HepG2 (cell line): ENCODE results near the gene WTAP. TPM values are rescaled to one million over a fixed set of nuclear protein-coding genes. Genes with fewer than 3 reads are reported as not detected.

Experiments
- AKAP8 ChIP-seq: sonication (generic); formaldehyde crosslinking; IDR thresholded peaks from 2 replicates; pipeline ENCODE4 v1.5.1; 2020; ENCODE audit warnings: mild to moderate bottlenecking, missing genetic modification reagents
- DPF2 ChIP-seq: sonication (generic); formaldehyde crosslinking; IDR thresholded peaks from 2 replicates; pipeline ENCODE4 v1.4.0; 2020; ENCODE audit warnings: mild to moderate bottlenecking, low read depth, missing genetic modification reagents, borderline replicate concordance
- GATAD2A ChIP-seq: IDR thresholded peaks from 2 replicates; pipeline ENCODE4 v1.6.1; 2016
- HES4 ChIP-seq: sonication (generic); formaldehyde crosslinking; IDR thresholded peaks from 2 replicates; pipeline ENCODE4 v1.9.0; 2021; ENCODE audit warnings: mild to moderate bottlenecking, missing genetic modification reagents, borderline replicate concordance
- ISL2 ChIP-seq: sonication (generic); formaldehyde crosslinking; IDR thresholded peaks from 2 replicates; pipeline ENCODE4 v1.5.0; 2020; ENCODE audit warnings: missing genetic modification reagents
- KLF6 ChIP-seq: IDR thresholded peaks from 2 replicates; pipeline ENCODE4 v1.8.0; 2016; ENCODE audit warnings: missing biosample characterization, missing genetic modification reagents
- MTA1 ChIP-seq: sonication (generic); formaldehyde crosslinking; IDR thresholded peaks from 2 replicates; pipeline ENCODE4 v1.4.0; 2020; ENCODE audit warnings: missing genetic modification reagents, mild to moderate bottlenecking, borderline replicate concordance
- NFIC ChIP-seq: IDR thresholded peaks from 2 replicates; pipeline ENCODE4 v1.6.1; 2012; ENCODE audit warnings: mild to moderate bottlenecking, low read length, inconsistent platforms
- RCOR2 ChIP-seq: IDR thresholded peaks from 2 replicates; pipeline ENCODE4 v1.6.1; 2016; ENCODE audit warnings: missing biosample characterization, missing genetic modification reagents
- RFX3 ChIP-seq: IDR thresholded peaks from 2 replicates; pipeline ENCODE4 v1.6.1; 2016; ENCODE audit warnings: missing biosample characterization, missing genetic modification reagents
- SIN3B ChIP-seq: fragments of 150-350 bp; IDR thresholded peaks from 2 replicates; pipeline ENCODE4 v1.6.1; 2014; ENCODE audit warnings: low read length
- SP5 ChIP-seq: IDR thresholded peaks from 2 replicates; pipeline ENCODE4 v1.6.1; 2016; ENCODE audit warnings: low read depth, borderline replicate concordance
- TEAD2 ChIP-seq: sonication (generic); formaldehyde crosslinking; IDR thresholded peaks from 2 replicates; pipeline ENCODE4 v1.9.0; 2021; ENCODE audit warnings: missing genetic modification reagents
- ZEB1 ChIP-seq: IDR thresholded peaks from 2 replicates; pipeline ENCODE4 v1.6.1; 2012; ENCODE audit warnings: mild to moderate bottlenecking, low read depth, inconsistent platforms; ENCODE audit not compliant: insufficient replicate concordance
- ZFP62 ChIP-seq: sonication (generic); formaldehyde crosslinking; IDR thresholded peaks from 2 replicates; pipeline ENCODE4 v1.4.0; 2020; ENCODE audit warnings: missing genetic modification reagents
- ZNF251 ChIP-seq: sonication (generic); formaldehyde crosslinking; IDR thresholded peaks from 2 replicates; pipeline ENCODE4 v1.9.0; 2021; ENCODE audit warnings: mild to moderate bottlenecking, missing genetic modification reagents
- ZNF276 ChIP-seq: sonication (generic); formaldehyde crosslinking; IDR thresholded peaks from 2 replicates; pipeline ENCODE4 v1.4.0; 2020; ENCODE audit warnings: mild to moderate bottlenecking, low read depth, missing genetic modification reagents
- ZNF331 ChIP-seq: sonication (generic); formaldehyde crosslinking; IDR thresholded peaks from 2 replicates; pipeline ENCODE4 v1.4.0; 2020; ENCODE audit warnings: missing genetic modification reagents
- ZNF446 ChIP-seq: sonication (generic); formaldehyde crosslinking; IDR thresholded peaks from 2 replicates; pipeline ENCODE4 v1.5.0; 2020; ENCODE audit warnings: mild to moderate bottlenecking, missing genetic modification reagents
- ZNF501 ChIP-seq: sonication (generic); formaldehyde crosslinking; IDR thresholded peaks from 2 replicates; pipeline ENCODE4 v1.5.1; 2020; ENCODE audit warnings: mild to moderate bottlenecking, moderate library complexity, missing genetic modification reagents
- ZNF746 ChIP-seq: sonication (generic); formaldehyde crosslinking; IDR thresholded peaks from 2 replicates; pipeline ENCODE4 v1.8.0; 2022; ENCODE audit warnings: mild to moderate bottlenecking, missing genetic modification reagents
- ZSCAN12 ChIP-seq: sonication (generic); formaldehyde crosslinking; IDR thresholded peaks from 2 replicates; pipeline ENCODE4 v1.9.0; 2021; ENCODE audit warnings: mild to moderate bottlenecking, missing genetic modification reagents
- polyA plus RNA-seq, 8 experiments: library from polyadenylated mRNA; depleted of rRNA in 3 of 8; stranded (reverse) in 7 of 8; unstranded in 1 of 8; fragments of >200 nt; fragmentation: Illumina TruSeq in 4 of 8; extraction: Trizol in 4 of 8; gene quantifications; 2 replicates each; pipeline versions ENCODE4 v1.2.1 to v1.2.3, GENCODE V29; 2011 to 2016; ENCODE audit warnings: low read depth in 4 of 8, missing spikeins in 1 of 8, mixed read lengths in 1 of 8; ENCODE audit not compliant: insufficient read depth in 1 of 8
- total RNA-seq, 5 experiments: library from RNA; depleted of rRNA; stranded (reverse); fragments of >200 nt; fragmentation: Illumina TruSeq; extraction: Trizol; gene quantifications; 2 replicates each; pipeline ENCODE4 v1.2.3, GENCODE V29; 2016; ENCODE audit warnings: low read depth in 1 of 5
- TF ChIP-seq, protein P1 (sequence below): sonication (generic); formaldehyde crosslinking; IDR thresholded peaks from 2 replicates; pipeline ENCODE4 v1.4.0; 2020; ENCODE audit warnings: missing genetic modification reagents
- TF ChIP-seq, protein P2 (sequence below): sonication (generic); formaldehyde crosslinking; IDR thresholded peaks from 2 replicates; pipeline ENCODE4 v1.4.0; 2020; ENCODE audit warnings: mild to moderate bottlenecking, missing genetic modification reagents, borderline replicate concordance
- TF ChIP-seq, protein P3 (sequence below): IDR thresholded peaks from 2 replicates; pipeline ENCODE4 v1.6.1; 2016
- TF ChIP-seq, protein P4 (sequence below): sonication (generic); formaldehyde crosslinking; IDR thresholded peaks from 2 replicates; pipeline ENCODE4 v1.5.0; 2020; ENCODE audit warnings: mild to moderate bottlenecking, missing genetic modification reagents, borderline replicate concordance

The WTAP gene
- total and polyA plus RNA-seq, 2 of the 13 experiments (the other 11 are each of a cell fraction or from before 2014, with no cell fraction given), result 31.6 to 167 TPM

DNA sequence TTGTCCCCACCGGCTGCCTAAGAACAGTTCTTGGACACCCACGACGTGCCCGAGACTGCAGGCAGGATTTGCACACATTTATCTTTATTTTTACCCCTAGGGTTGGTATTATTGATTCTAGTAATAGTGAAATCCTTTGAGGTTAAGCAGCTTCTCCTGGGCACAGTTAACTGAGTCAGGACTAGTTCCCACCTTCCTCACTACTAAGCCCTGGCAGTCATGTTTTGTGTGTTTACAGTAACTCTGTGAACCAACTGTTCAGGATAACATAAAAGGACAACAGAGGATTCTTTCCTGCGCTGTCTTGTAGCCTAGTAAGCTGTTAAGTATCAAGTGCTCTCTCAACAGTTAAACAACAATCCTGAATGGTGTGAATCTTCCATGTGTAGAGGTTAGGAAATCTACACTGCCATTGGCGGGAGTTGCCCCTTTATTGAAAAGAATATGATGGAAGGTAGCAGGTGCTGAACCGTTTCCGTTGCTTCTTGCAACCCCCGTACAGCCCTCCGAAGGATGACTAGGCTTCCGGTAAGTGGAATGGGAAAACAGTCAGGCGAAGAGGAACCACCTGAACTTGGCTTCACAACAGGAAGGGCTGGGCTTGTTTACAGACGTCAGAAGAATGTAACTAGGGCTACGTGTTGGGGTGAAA lies 33.3 kb upstream of the WTAP start (continued):
- TF ChIP-seq RCOR2 (CRISPR knock-in tag), result no peak; the same call in none of the 2 replicates
- no peak for TF ChIP-seq ZNF251 (CRISPR knock-in tag)
- TF ChIP-seq ZNF746 (CRISPR knock-in tag), result peak; percentile 11; the same call in 1 of the 2 replicates
- TF ChIP-seq ISL2 (CRISPR knock-in tag), result no peak
- TF ChIP-seq ZNF331 (CRISPR knock-in tag), result peak; percentile 73; the same call in 1 of the 2 replicates
- no peak for TF ChIP-seq ZSCAN12
- TF ChIP-seq, protein P1, sequence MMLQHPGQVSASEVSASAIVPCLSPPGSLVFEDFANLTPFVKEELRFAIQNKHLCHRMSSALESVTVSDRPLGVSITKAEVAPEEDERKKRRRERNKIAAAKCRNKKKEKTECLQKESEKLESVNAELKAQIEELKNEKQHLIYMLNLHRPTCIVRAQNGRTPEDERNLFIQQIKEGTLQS (CRISPR knock-in tag), result no peak
- TF ChIP-seq KLF6 (CRISPR knock-in tag), result peak; percentile 28
- TF ChIP-seq ZNF446 (CRISPR knock-in tag), result no peak; the same call in 1 of the 2 replicates
- TF ChIP-seq, protein P2, sequence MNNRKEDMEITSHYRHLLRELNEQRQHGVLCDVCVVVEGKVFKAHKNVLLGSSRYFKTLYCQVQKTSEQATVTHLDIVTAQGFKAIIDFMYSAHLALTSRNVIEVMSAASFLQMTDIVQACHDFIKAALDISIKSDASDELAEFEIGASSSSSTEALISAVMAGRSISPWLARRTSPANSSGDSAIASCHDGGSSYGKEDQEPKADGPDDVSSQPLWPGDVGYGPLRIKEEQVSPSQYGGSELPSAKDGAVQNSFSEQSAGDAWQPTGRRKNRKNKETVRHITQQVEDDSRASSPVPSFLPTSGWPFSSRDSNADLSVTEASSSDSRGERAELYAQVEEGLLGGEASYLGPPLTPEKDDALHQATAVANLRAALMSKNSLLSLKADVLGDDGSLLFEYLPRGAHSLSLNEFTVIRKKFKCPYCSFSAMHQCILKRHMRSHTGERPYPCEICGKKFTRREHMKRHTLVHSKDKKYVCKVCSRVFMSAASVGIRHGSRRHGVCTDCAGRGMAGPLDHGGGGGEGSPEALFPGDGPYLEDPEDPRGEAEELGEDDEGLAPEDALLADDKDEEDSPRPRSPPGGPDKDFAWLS, result 0 out of 2 replicates have a peak, but pooled peaks have one; percentile 8
- TF ChIP-seq TEAD2 (CRISPR knock-in tag), result no peak
- TF ChIP-seq HES4 (CRISPR knock-in tag), result no peak
- peak; percentile 46; the same call in 1 of the 2 replicates for TF ChIP-seq SP5 (CRISPR knock-in tag)
- TF ChIP-seq ZEB1, result peak; percentile 31
- TF ChIP-seq NFIC, result peak; percentile 65; the same call in 1 of the 2 replicates
- TF ChIP-seq ZNF276 (CRISPR knock-in tag), result 0 out of 2 replicates have a peak, but pooled peaks have one; percentile 49
- TF ChIP-seq ZNF501 (CRISPR knock-in tag), result peak; percentile 52; the same call in 1 of the 2 replicates
- TF ChIP-seq SIN3B, result no peak
- TF ChIP-seq DPF2 (CRISPR knock-in tag), result no peak
- TF ChIP-seq, protein P3, sequence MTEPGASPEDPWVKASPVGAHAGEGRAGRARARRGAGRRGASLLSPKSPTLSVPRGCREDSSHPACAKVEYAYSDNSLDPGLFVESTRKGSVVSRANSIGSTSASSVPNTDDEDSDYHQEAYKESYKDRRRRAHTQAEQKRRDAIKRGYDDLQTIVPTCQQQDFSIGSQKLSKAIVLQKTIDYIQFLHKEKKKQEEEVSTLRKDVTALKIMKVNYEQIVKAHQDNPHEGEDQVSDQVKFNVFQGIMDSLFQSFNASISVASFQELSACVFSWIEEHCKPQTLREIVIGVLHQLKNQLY, result 0 out of 2 replicates have a peak, but pooled peaks have one; percentile 41
- TF ChIP-seq RFX3 (CRISPR knock-in tag), result no peak
- 0 out of 2 replicates have a peak, but pooled peaks have one; percentile 6 for TF ChIP-seq MTA1 (CRISPR knock-in tag)
- peak; percentile 61 for TF ChIP-seq GATAD2A (CRISPR knock-in tag)
- TF ChIP-seq ZFP62, result no peak
- TF ChIP-seq AKAP8, result no peak
- TF ChIP-seq, protein P4, sequence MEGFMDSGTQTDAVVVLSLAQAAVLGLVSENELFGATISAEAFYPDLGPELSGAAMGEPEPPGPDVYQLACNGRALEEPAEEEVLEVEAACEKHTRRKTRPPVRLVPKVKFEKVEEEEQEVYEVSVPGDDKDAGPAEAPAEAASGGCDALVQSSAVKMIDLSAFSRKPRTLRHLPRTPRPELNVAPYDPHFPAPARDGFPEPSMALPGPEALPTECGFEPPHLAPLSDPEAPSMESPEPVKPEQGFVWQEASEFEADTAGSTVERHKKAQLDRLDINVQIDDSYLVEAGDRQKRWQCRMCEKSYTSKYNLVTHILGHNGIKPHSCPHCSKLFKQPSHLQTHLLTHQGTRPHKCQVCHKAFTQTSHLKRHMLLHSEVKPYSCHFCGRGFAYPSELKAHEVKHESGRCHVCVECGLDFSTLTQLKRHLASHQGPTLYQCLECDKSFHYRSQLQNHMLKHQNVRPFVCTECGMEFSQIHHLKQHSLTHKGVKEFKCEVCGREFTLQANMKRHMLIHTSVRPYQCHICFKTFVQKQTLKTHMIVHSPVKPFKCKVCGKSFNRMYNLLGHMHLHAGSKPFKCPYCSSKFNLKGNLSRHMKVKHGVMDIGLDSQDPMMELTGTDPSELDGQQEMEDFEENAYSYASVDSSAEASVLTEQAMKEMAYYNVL, result no peak
